ENCODE measurements around the gene ROPN1.

GRCh38 chr3:123986427-123986826 lies 5.5 kb downstream of the ROPN1 start:
- no peak for TF ChIP-seq CTCF (conservative IDR thresholded peaks at IDR 0.05; ENCODE audit: low read depth, low read length)
- no peak for TF ChIP-seq EZH2phosphoT487 (IDR thresholded peaks at IDR 0.05; ENCODE audit: borderline replicate concordance, low read length)

Measured in PC-3 (cell line).